BLaER1 treated with 17β-estradiol and CSF1 and Interleukin-3, amounts not matched to agents 10 nM and 100 nM (cell line): Measurements from ENCODE around the gene NFIX.
A peak's percentile ranks its signal among the peaks of the same experiment; 100 is the strongest.

Experiments
- H3K27ac ChIP-seq, 11 experiments: shearing (Covaris generic); formaldehyde crosslinking; 2 replicates each; pipeline ENCODE4 v1.8.1; 2022
- H3K27me3 ChIP-seq, 11 experiments: shearing (Covaris generic); formaldehyde crosslinking; 2 replicates each; pipeline ENCODE4 v1.8.1; 2022
- H3K36me3 ChIP-seq, 11 experiments: shearing (Covaris generic); formaldehyde crosslinking; 2 replicates each; pipeline ENCODE4 v1.8.1; 2022
- H3K4me1 ChIP-seq, 10 experiments: shearing (Covaris generic); formaldehyde crosslinking; 2 replicates each; pipeline ENCODE4 v1.8.1; 2022
- H3K4me2 ChIP-seq, 11 experiments: shearing (Covaris generic); formaldehyde crosslinking; 2 replicates each; pipeline ENCODE4 v1.8.1; 2022
- H3K4me3 ChIP-seq, 10 experiments: shearing (Covaris generic); formaldehyde crosslinking; 2 replicates each; pipeline ENCODE4 v1.8.1; 2022
- H3K9ac ChIP-seq, 11 experiments: shearing (Covaris generic); formaldehyde crosslinking; 2 replicates each; pipeline ENCODE4 v1.8.1; 2022
- H3K9me3 ChIP-seq, 11 experiments: shearing (Covaris generic); formaldehyde crosslinking; replicated peaks in 1 of 11; 2 replicates each; pipeline ENCODE4 v1.8.1; 2022
- H4K20me1 ChIP-seq, 11 experiments: shearing (Covaris generic); formaldehyde crosslinking; 2 replicates each; pipeline ENCODE4 v1.8.1; 2022
- Cebpa-rat ChIP-seq, 11 experiments: shearing (Covaris generic); IDR thresholded peaks; 2 replicates each; pipeline ENCODE4 v1.8.1; 2022

The NFIX gene

DNA sequence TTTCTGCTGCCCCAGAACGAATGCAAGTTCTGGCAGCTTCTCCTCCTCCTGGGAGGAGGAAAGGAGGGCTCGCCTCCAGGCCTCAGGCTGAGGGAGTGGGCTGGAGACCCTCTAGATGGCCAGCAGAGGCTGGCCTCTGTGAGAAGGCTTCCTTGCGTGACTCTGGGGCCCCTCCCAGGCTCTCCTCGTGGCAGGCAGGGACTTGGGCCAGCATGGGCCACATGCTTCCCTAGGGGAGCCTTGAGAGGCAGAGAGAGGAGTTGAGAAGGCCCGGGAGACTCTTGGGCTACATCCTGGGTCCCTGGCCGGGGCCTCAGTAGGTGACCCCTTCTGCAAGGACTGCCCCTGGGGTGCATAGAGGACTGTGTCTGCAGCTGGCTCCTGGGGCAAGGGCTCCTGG lies 81.5 kb downstream of the NFIX start:
- H3K4me2 ChIP-seq, result peak overlapping the region; percentile 65 to 90 (median 78)
- H3K27ac ChIP-seq, result peak overlapping the region in 5 of 11 experiments; percentile 4 to 55 (median 37); a peak in 7 of 22 replicates
- no peaks in the 10 kb centered on the region for H3K9me3 ChIP-seq
- H3K27me3 ChIP-seq, result no peaks in the 10 kb centered on the region
- TF ChIP-seq Cebpa-rat (IDR thresholded peaks at IDR 0.05), result no peak
- H3K9ac ChIP-seq, result peak overlapping the region in 9 of 11 experiments; percentile 1 to 52 (median 32); a peak in 10 of 22 replicates
- H3K4me1 ChIP-seq, result peaks cover 21 to 55% (median 48%) of the 10 kb centered on the region in 10 experiments
- H3K4me3 ChIP-seq, result no peak overlapping the region; a peak in 1 of 20 replicates
- peaks cover 0 to 35% (median 6%) of the 10 kb centered on the region in 11 experiments; a peak in 8 of 22 replicates for H4K20me1 ChIP-seq
- H3K36me3 ChIP-seq, result peaks cover 0 to 56% (median 28%) of the 10 kb centered on the region in 11 experiments; a peak in 16 of 22 replicates

GRCh38 chr19:13077240-13077639 lies 82.0 kb downstream of the NFIX start:
- H3K27ac ChIP-seq, result peak overlapping the region in 3 of 11 experiments; percentile 32 to 55 (median 48); a peak in 6 of 22 replicates
- H4K20me1 ChIP-seq, result peaks cover 0 to 30% (median 6%) of the 10 kb centered on the region in 11 experiments; a peak in 8 of 22 replicates
- H3K27me3 ChIP-seq, result no peaks in the 10 kb centered on the region
- no peak for TF ChIP-seq Cebpa-rat (IDR thresholded peaks at IDR 0.05)
- H3K4me2 ChIP-seq, result peak overlapping the region; percentile 65 to 90 (median 78)
- H3K36me3 ChIP-seq, result peaks cover 0 to 60% (median 32%) of the 10 kb centered on the region in 11 experiments; a peak in 16 of 22 replicates
- H3K9ac ChIP-seq, result peak overlapping the region in 8 of 11 experiments; percentile 1 to 52 (median 33); a peak in 6 of 22 replicates
- no peaks in the 10 kb centered on the region for H3K9me3 ChIP-seq
- H3K4me3 ChIP-seq, result no peak overlapping the region; a peak in 1 of 20 replicates
- H3K4me1 ChIP-seq, result peaks cover 21 to 51% (median 47%) of the 10 kb centered on the region in 10 experiments

DNA sequence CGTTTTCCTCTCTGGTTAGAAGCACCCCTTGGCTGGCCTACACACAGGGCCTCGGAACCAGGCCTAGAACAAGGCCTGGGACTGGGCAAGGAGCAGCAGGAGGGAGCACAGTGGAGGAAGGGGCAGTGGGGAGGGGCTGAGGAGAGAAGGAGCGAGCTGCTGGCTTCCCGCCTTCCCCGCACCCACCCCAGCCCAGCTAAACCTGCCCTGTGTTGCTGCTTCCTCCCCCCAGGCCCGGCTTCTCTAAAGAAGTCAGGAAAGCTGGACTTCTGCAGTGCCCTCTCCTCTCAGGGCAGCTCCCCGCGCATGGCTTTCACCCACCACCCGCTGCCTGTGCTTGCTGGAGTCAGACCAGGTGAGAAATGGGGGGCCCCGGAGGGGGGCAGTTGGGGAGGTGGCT lies 83.1 kb downstream of the NFIX start:
- Histone ChIP-seq H3K4me3 (no peak overlapping the region), H3K9me3 (no peaks in the 10 kb centered on the region), H3K36me3 (peaks cover 0 to 64% (median 39%) of the 10 kb centered on the region in 11 experiments; a peak in 16 of 22 replicates), H3K27me3 (no peaks in the 10 kb centered on the region), H4K20me1 (peaks cover 0 to 30% (median 9%) of the 10 kb centered on the region in 11 experiments; a peak in 8 of 22 replicates), H3K4me1 (peaks cover 21 to 48% (median 46%) of the 10 kb centered on the region in 10 experiments), H3K4me2 (peak overlapping the region in 7 of 11 experiments; percentile 26 to 78 (median 37); a peak in 5 of 22 replicates), H3K27ac (no peak overlapping the region), H3K9ac (peak overlapping the region in 4 of 11 experiments; percentile 4 to 57 (median 28); a peak in 3 of 22 replicates)
- no peak for TF ChIP-seq Cebpa-rat (IDR thresholded peaks at IDR 0.05)

DNA sequence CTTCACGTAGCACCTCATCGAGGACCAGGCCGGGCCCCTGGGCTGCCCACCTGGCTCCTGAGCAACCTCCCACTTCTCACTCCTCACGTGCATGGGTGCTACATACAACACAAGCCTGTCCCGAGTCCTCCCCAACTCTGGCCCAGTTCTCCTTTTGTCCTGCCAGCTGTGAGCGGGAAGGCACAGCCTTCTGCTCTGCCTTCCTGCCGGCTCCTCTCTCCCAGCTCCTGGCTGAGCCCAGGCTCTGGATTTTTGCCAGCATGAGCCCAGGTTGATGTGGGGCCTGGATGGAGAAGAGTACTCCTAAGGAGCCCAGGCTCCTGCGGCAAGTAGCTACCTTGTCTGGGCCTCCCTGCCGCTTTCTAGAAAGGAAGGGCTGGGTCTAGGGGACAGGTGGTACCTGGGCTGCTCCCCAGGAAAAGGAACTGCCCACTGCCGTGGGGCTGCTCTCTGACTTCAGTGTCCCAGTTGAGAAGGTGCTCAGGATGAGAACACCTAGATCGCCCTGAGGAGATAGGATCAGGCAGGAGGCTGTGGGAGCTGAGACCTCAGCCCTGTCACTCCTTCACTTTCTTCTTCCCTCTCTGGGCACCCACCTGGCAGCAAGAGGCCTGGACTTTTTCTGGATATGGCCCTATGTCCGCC lies 83.7 kb downstream of the NFIX start:
- peak overlapping the region in 7 of 11 experiments; percentile 16 to 64 (median 31); a peak in 9 of 22 replicates for H3K9ac ChIP-seq
- peaks cover 21 to 48% (median 46%) of the 10 kb centered on the region in 10 experiments for H3K4me1 ChIP-seq
- peaks cover 0 to 30% (median 9%) of the 10 kb centered on the region in 11 experiments; a peak in 8 of 22 replicates for H4K20me1 ChIP-seq
- TF ChIP-seq Cebpa-rat (IDR thresholded peaks at IDR 0.05), result no peak
- H3K4me3 ChIP-seq, result no peak overlapping the region
- H3K9me3 ChIP-seq, result no peaks in the 10 kb centered on the region
- peaks cover 0 to 64% (median 39%) of the 10 kb centered on the region in 11 experiments; a peak in 16 of 22 replicates for H3K36me3 ChIP-seq
- no peaks in the 10 kb centered on the region for H3K27me3 ChIP-seq
- peak overlapping the region; percentile 24 to 65 (median 34); a peak in 17 of 22 replicates for H3K4me2 ChIP-seq
- H3K27ac ChIP-seq, result peak overlapping the region in 2 of 11 experiments; percentile 3 to 6; a peak in 1 of 22 replicates

DNA sequence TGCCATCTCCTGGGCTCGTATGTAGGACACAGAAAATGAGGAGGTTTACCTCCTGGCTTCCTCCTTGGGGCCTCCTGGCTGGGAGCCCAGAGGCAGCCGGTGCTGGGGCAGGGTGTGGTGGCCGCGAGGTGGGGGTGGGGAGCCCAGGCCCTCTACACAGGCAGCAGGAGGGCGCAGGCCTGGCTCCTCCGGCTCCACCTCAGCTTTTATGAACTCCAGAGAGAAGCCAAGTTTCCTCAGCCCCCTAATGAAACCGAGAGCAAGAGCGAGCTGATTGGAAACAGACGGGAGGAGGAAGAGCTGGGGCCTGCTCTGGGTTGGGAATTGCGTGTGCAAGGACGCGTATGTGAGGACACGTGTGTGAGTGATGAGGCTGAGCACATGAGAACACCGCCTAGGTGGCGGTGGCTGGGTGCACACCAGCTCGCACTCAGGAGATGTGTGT lies 84.3 kb downstream of the NFIX start:
- Histone ChIP-seq H3K36me3 (peaks cover 0 to 63% (median 36%) of the 10 kb centered on the region in 11 experiments; a peak in 15 of 22 replicates), H4K20me1 (peaks cover 0 to 30% (median 9%) of the 10 kb centered on the region in 11 experiments; a peak in 8 of 22 replicates), H3K4me3 (no peak overlapping the region), H3K4me2 (peak overlapping the region; percentile 24 to 65 (median 34); a peak in 17 of 22 replicates), H3K4me1 (peaks cover 21 to 48% (median 46%) of the 10 kb centered on the region in 10 experiments), H3K27me3 (no peaks in the 10 kb centered on the region), H3K27ac (peak overlapping the region in 2 of 11 experiments; percentile 3 to 6; a peak in 1 of 22 replicates), H3K9me3 (no peaks in the 10 kb centered on the region), H3K9ac (peak overlapping the region in 7 of 11 experiments; percentile 16 to 64 (median 31); a peak in 9 of 22 replicates)
- no peak for TF ChIP-seq Cebpa-rat (IDR thresholded peaks at IDR 0.05)

- Histone ChIP-seq H3K36me3 (peaks cover 0 to 59% (median 35%) of the 10 kb centered on the region in 11 experiments; a peak in 15 of 22 replicates), H3K9me3 (no peaks in the 10 kb centered on the region), H3K4me2 (no peak overlapping the region), H3K27me3 (no peaks in the 10 kb centered on the region), H3K27ac (no peak overlapping the region; a peak in 1 of 22 replicates), H4K20me1 (peaks cover 0 to 10% (median 0%) of the 10 kb centered on the region in 11 experiments; a peak in 5 of 22 replicates), H3K4me1 (peaks cover 16 to 35% (median 26%) of the 10 kb centered on the region in 10 experiments), H3K4me3 (no peak overlapping the region), H3K9ac (peak overlapping the region in 6 of 11 experiments; percentile 3 to 38 (median 15); a peak in 4 of 22 replicates)
- TF ChIP-seq Cebpa-rat (IDR thresholded peaks at IDR 0.05), result 0 out of 22 replicates have a peak, but pooled peaks of 1 of the 11 experiments have one; percentile 18
These were observed 87.1 kb downstream of the NFIX start for GRCh38 chr19:13082192-13083007.

DNA sequence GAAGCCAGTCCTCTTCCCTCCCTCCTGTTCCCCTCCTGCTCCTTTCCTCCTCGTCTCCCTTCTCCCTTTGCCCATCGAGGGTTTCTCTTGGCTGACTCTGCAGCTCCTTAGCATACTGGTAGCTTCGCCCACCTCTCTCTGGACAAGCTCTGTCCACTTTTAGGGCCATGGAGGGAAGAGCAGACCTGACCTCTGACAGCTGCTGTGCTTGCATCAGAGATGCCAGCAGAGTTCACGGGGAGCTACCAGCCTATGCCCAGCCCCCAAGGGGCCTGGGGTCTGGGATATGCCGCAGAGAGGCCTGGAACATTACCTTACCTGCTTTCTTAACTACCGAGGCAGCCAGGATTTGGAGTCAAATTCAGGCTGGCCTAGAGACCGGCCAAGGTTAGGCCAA lies 87.7 kb downstream of the NFIX start:
- H4K20me1 ChIP-seq, result peaks cover 0 to 9% (median 0%) of the 10 kb centered on the region in 11 experiments; a peak in 4 of 22 replicates
- no peak overlapping the region for H3K4me2 ChIP-seq
- no peaks in the 10 kb centered on the region for H3K27me3 ChIP-seq
- no peak overlapping the region; a peak in 1 of 22 replicates for H3K27ac ChIP-seq
- no peaks in the 10 kb centered on the region for H3K9me3 ChIP-seq
- peaks cover 10 to 30% (median 22%) of the 10 kb centered on the region in 10 experiments for H3K4me1 ChIP-seq
- TF ChIP-seq Cebpa-rat (IDR thresholded peaks at IDR 0.05), result no peak
- H3K4me3 ChIP-seq, result no peak overlapping the region
- peak overlapping the region in 5 of 11 experiments; percentile 3 to 18 (median 12); a peak in 2 of 22 replicates for H3K9ac ChIP-seq
- peaks cover 0 to 59% (median 35%) of the 10 kb centered on the region in 11 experiments; a peak in 15 of 22 replicates for H3K36me3 ChIP-seq

DNA sequence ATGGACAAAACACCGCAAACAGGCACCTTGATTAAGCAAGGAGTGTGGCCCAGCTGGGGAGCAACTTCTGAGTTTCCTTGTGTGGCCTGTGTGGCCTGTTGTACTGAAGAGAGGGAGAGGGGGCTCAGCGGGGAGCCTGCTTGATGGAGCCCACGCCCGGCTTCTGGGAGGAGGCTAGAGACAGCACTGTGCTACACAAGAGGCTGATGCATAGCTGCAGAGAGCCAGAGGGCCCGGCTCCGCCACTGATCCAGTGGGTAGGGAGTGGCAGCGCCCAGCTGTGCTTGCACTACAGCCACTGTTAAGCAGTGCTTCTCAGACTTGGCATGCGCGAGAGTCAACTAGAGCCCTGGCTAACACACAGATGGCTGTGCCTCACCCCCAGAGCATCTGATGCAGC lies 88.4 kb downstream of the NFIX start:
- peaks cover 0 to 54% (median 35%) of the 10 kb centered on the region in 11 experiments; a peak in 15 of 22 replicates for H3K36me3 ChIP-seq
- no peaks in the 10 kb centered on the region for H3K27me3 ChIP-seq
- TF ChIP-seq Cebpa-rat (IDR thresholded peaks at IDR 0.05), result no peak
- H4K20me1 ChIP-seq, result peaks cover 0 to 7% (median 0%) of the 10 kb centered on the region in 11 experiments; a peak in 2 of 22 replicates
- H3K4me2 ChIP-seq, result no peak overlapping the region
- H3K9me3 ChIP-seq, result no peaks in the 10 kb centered on the region
- peaks cover 10 to 26% (median 20%) of the 10 kb centered on the region in 10 experiments for H3K4me1 ChIP-seq
- H3K4me3 ChIP-seq, result no peak overlapping the region
- H3K9ac ChIP-seq, result peak overlapping the region in 3 of 11 experiments; percentile 12 to 18 (median 15); a peak in 1 of 22 replicates
- H3K27ac ChIP-seq, result no peak overlapping the region
